ENCODE results near the gene TGFBR2.

TGFBR2 gene

DNA sequence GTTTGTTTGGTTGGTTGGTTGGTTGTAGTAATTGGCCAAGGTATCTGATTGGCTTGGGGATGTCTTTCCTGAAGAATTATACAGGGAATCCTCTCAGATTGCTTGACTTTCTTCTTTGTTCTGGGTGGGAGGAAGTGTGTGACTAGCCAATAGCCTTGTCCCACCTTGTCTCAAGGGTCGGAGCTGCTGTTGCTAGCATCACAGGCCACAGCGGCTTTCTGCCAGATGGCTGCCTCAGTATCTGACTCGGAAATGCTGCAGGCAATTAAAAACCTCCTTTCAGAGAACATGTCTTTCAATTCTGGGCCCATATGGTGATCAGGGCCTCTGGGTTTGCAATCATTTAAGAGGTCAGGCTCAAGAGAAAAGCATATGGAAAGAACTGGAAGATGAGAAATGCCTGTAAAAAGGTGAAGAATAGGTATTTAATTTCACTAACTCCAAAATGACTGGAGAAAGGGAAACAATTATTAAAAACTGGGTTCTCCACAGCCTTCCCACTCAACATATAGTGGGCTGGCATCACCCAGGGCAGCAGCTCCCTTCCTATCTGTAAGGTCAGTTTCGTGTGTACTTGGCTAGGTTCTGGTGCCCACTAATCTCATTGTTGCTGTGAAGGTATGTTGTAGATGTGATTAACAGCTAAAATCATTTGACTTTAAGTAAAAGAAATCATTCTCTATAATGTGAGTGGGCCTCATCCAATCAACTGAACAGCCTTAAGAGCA, 32.4 kb downstream of the TGFBR2 start:
- peaks cover 14% of the 10 kb centered on the region for H3K36me3 Mint-ChIP-seq (ENCODE audit: low read depth)
- H3K27me3 Mint-ChIP-seq (ENCODE audit: low read depth, poor library complexity): peaks cover 2% of the 10 kb centered on the region
- no peak overlapping the region for H3K27ac Mint-ChIP-seq
- no peak for DNase-seq
- H3K9me3 Mint-ChIP-seq: peaks cover 8% of the 10 kb centered on the region
- TF ChIP-seq, protein P1, sequence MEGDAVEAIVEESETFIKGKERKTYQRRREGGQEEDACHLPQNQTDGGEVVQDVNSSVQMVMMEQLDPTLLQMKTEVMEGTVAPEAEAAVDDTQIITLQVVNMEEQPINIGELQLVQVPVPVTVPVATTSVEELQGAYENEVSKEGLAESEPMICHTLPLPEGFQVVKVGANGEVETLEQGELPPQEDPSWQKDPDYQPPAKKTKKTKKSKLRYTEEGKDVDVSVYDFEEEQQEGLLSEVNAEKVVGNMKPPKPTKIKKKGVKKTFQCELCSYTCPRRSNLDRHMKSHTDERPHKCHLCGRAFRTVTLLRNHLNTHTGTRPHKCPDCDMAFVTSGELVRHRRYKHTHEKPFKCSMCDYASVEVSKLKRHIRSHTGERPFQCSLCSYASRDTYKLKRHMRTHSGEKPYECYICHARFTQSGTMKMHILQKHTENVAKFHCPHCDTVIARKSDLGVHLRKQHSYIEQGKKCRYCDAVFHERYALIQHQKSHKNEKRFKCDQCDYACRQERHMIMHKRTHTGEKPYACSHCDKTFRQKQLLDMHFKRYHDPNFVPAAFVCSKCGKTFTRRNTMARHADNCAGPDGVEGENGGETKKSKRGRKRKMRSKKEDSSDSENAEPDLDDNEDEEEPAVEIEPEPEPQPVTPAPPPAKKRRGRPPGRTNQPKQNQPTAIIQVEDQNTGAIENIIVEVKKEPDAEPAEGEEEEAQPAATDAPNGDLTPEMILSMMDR (IDR thresholded peaks at IDR 0.05): no peak
- no peak overlapping the region for H3K4me3 Mint-ChIP-seq
- H3K4me1 Mint-ChIP-seq: peaks cover 22% of the 10 kb centered on the region

DNA sequence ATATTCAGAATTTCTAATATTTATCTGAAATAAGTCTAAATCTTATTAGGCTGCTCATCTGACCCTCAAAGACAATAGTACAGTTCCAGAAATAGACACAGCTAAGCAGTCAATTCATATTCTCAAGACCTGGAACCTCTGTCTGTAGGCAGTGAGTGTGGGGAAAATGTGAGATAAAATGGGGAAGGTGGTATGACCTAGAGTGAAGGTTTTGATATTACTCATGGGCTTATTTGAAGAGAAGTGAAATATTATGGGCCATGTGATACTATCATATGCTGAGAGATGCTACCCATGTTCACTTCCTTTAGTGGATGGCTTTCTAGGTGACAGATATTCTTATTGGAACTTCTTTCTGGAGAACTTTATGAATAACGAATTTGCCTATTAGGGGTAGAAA, 33.5 kb downstream of the TGFBR2 start:
- Mint-ChIP-seq H3K27ac (no peak overlapping the region), H3K27me3 (ENCODE audit: low read depth, poor library complexity) (peaks cover 2% of the 10 kb centered on the region), H3K9me3 (peaks cover 8% of the 10 kb centered on the region), H3K4me3 (no peak overlapping the region), H3K4me1 (peaks cover 15% of the 10 kb centered on the region), H3K36me3 (ENCODE audit: low read depth) (peaks cover 21% of the 10 kb centered on the region)
- TF ChIP-seq, protein P1 (IDR thresholded peaks at IDR 0.05): no peak
- no peak for DNase-seq

- Mint-ChIP-seq H3K27ac (no peak overlapping the region), H3K27me3 (ENCODE audit: low read depth, poor library complexity) (peaks cover 2% of the 10 kb centered on the region), H3K4me3 (no peak overlapping the region), H3K9me3 (peaks cover 7% of the 10 kb centered on the region), H3K36me3 (ENCODE audit: low read depth) (peaks cover 28% of the 10 kb centered on the region), H3K4me1 (peaks cover 7% of the 10 kb centered on the region)
- TF ChIP-seq, protein P1 (IDR thresholded peaks at IDR 0.05): no peak
- no peak for DNase-seq
Measured at GRCh38 chr3:30640851-30641250, 34.5 kb downstream of the TGFBR2 start.

DNA sequence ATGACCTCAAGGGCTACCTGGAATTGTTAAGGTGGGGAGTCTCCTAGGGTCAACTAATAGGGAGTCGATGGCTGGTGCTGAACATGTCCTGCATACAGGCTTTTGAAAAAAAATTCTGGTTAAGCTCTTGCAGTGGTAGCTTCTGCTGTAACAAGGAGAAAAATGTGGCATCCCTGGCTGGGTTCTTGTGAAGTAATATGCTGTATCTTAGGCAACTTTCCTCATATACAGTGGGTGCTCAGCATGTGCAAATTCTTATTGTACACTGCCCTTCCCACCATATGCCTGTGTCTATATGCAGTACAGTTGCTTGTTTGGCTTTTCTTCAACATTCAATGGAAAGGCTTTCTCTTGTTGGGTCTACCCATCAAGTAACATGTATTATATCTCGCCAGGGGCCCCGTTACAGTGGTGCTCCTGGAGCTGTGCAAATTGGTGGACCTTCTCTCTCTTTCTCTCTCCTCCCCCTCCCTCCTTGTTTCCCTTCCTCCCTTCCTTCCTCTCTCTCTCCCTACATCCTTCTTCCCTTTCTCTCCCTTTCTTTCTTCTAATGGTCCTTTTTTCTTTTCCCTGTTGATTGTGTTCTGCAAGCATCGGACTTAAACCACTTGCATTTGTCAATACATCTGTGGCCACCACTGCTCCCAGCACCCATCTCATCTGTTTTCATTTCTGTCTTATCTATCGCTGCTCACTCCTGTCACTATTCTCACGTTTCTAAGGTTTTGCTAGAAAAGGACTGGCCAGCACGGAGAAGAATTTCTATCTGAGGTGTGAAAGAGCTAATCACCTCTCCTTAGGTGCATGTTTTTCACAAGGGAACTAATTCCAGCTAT, 35.2 kb downstream of the TGFBR2 start:
- TF ChIP-seq, protein P1 (IDR thresholded peaks at IDR 0.05): no peak
- Mint-ChIP-seq H3K27me3 (ENCODE audit: low read depth, poor library complexity) (peaks cover 2% of the 10 kb centered on the region), H3K9me3 (peaks cover 5% of the 10 kb centered on the region), H3K4me1 (peaks cover 5% of the 10 kb centered on the region), H3K4me3 (no peak overlapping the region), H3K27ac (no peak overlapping the region), H3K36me3 (ENCODE audit: low read depth) (peaks cover 30% of the 10 kb centered on the region)
- DNase-seq: no peak

DNA sequence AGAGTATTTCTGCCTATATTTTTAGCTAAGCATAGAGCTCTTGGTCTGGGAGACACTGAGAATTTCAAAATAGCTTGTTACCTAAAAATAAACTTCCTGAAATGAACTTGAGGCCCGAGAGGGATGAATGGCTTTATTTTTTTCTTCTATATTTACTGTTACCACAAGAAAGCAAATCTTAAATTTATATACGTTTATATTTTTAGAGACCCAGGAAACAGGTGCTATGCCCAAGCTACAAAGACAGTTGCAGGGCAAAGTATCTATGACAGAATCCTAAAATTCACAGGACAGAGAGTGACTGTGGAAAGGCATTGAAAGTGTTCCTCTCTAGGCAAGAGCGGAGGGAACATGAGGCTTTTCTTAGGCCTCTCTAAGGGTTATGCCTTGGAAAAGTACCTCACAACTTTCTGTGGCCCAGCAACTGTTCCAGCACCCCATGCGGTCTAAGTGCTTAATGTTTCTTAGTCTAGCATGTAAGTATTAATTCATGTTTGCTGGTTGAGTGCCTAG, 36.5 kb downstream of the TGFBR2 start:
- no peak overlapping the region for H3K27ac Mint-ChIP-seq
- peaks cover 2% of the 10 kb centered on the region for H3K27me3 Mint-ChIP-seq (ENCODE audit: low read depth, poor library complexity)
- H3K4me3 Mint-ChIP-seq: no peak overlapping the region
- no peaks in the 10 kb centered on the region for H3K9me3 Mint-ChIP-seq
- H3K4me1 Mint-ChIP-seq: peaks cover 5% of the 10 kb centered on the region
- TF ChIP-seq, protein P1 (IDR thresholded peaks at IDR 0.05): no peak
- peaks cover 26% of the 10 kb centered on the region for H3K36me3 Mint-ChIP-seq (ENCODE audit: low read depth)
- DNase-seq: no peak

All from nephron progenitor cell (in vitro differentiated cells).